IPS DF 19.7 (cell line): ENCODE results near the gene LMX1A.

ENCODE experiments used
- DNase-seq: peaks from one replicate; pipeline ENCODE4 v3.0.0-alpha.2; 2013; ENCODE audit warnings: low read depth, low spot score

LMX1A gene

DNA sequence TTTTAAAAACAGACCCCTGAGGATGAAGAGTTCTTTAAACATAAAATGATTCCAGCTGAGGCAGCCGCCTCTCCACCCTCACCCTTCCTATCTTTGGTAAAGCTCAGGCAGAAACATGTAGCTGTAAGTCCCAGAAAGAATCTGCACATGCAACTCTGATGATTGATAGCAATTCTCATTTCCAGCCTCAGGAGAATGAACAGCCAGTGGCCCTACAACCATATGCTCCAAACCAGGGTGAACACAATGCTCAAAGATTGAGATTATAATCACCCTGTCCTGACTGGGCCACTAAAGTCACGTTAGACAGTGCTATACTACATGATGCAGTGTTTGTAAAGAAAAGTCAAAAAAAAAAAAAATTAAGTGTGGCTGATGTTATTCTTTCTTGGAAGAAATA is 80.2 kb downstream of the LMX1A start:
- DNase-seq: no peak

DNA sequence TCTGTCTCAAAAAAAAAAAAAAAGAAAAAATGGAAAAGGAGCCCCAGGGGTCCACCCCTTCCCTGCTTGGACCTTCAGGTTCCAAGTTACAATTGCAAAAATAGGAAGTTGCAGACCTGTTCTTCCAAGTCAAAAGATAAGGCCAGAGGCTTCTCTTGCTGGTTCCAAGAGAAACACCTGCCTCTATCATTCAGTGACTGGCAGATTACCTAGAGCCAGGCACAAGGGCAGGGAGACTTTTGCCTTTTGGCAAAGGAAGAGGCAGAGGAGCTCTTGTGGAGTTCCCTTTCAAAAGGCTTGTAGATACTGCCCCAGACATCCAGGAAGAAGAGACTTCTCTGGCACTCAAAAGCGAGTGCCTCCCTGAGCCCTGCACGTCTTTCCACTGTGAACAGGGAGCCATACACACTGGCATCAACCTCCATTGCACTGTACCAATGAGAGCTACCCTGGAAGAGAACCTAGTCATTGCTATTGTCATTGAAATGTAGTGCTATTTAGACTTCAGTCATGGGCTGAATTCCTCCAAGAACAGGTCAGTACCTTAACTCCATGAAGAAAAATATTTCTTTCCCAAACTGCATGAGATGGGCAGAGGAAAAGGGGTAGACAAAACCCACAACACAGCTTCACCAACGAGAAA is 91.2 kb downstream of the LMX1A start:
- DNase-seq: no peak

DNA sequence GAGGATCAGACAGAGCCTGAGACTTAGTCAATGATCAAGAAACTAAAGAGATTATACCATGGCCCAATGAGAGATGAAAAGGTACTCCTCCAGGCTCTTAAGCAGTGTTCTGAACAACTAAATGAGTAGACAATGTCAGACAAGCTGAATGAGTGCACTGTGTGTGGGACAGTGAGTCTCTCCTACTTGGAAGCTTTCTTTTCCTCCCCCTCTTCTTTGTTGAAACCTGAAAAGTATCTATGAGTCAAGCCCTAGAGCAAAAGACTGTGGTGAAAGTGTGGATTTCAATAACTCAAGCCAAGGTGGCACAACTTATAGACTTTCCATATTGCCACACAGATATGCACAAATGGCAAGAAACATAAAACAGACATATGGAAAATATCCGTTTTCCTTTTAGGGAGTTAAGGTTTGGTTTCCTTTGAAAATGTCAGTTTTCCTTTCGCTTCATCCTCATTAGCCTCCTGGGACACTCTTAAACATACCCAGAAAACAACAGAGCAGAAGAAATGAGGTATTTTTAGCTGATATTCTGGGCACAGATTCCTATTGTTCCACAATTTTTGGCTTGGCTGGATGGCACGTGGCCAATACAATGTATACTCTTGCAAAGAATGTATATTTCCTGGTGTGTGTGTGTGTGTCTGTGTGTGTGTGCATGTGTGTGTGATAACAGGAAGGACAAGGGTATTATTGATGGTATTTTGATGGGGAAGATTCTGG is 96.6 kb downstream of the LMX1A start:
- no peak for DNase-seq

DNA sequence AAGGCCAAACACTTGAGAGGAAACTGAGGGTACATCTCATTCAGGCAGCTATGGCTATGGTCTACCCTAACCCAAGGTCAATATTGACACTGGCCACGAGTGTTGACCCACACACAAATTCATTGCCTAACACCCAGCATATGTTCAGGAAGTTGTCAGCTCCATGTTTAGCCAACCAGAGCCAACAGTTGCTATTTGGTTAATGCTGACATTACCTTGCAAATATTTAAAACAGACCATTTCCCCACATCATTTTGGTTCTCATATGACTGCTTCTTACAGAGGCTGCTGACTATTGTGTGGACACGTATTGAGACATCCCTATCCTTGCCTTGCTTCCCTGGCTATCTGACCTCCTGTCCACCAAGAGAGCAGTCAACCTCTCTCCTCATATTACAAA is 97.3 kb downstream of the LMX1A start:
- DNase-seq: no peak

DNA sequence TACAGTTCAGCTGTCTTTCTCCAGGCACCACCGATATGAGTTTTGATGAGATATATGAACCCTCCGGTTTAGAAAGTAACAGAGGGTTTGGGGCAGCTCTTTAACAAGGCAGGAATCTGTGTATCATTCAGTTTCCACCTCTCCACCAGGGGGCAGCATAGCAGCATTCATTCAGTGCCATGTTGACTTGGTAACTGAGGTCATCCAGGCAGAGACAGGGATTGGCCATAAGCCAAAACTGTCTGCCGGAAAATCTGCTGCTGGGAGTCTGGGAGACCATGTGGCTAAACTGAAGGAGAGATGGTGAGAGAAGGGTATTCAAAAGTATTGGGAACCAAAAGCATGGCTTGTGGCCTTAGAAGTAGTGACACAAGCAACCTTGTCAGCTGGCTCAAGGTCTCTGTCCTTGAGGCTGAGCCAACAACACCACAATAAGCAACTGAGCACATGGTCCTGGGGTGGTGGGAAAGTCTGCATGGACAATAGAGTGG is 98.5 kb downstream of the LMX1A start:
- peak; percentile 63 for DNase-seq

DNA sequence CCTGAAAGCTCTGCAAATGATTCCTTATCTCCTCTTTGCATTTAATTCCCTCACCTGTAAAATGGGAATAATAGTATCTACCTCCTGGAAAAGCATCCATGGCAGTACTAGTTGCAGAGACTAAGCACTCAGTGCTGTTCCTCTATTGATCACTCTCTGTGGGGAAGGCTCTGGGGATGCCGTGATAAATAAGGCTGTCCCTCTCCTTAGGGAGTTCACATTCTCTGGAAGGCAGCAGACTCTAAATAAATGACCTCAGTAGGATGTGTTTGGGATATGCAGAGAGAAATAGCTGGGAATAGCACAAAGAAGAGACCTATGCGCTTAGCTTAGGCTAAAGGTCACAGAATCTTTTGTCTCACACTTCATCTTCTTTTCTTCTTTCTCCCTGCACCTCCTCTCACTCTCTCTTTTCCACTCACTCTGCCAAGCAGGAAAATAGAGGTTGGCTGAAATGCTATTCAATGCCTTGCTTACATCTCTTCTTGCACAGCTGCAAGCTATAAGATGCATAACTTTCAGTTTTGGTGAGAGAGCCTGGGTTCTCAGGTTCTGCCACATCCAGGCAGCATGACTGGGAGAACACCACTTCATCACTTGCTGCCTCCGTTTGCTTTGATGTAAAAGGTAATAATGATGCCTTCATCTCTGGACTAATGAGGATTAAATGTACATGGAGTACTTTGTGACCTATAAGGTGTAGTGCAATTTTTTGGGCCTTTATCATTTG is 101.5 kb downstream of the LMX1A start:
- DNase-seq: no peak

DNA sequence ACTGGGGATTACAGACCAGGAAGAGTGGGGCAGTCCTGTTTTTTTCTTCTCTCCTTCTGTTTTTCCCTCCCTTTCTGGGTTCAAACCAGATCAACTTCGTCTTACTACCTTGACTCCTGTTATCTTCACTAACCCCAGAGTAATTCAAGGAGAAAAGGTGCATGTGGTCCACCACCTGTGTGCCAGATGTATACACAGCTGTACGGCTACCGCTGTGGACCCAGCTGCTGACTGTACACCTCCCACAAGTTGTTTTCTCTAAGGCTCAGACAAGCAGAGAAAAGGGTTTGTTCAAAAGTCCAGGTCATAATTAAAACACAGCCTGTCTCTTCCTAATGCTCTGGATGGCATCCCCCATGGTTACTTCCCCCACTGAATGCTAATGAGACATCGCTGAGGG is 102.1 kb downstream of the LMX1A start:
- no peak for DNase-seq

DNA sequence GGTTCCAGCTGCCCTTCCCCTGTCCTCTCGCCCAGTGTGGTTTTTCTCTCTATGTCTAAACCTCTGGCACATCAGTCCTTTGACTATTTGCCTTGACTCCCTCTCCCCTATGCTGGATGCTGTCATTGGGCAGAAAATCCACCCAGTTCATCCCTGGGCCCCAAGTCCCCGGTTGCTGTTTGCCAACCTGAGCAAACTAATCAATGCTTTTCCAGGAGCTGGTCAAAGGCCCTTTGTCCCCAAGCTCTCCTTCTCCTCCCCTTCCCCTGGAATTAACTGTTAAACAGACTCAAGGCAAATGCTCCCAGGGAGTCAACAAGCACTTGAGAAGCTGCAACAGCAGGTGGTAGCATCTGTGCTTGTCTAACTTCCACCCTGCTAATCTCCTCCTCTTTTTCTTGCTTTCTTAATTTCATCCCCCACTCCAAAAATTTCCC is 102.7 kb downstream of the LMX1A start:
- no peak for DNase-seq

DNA sequence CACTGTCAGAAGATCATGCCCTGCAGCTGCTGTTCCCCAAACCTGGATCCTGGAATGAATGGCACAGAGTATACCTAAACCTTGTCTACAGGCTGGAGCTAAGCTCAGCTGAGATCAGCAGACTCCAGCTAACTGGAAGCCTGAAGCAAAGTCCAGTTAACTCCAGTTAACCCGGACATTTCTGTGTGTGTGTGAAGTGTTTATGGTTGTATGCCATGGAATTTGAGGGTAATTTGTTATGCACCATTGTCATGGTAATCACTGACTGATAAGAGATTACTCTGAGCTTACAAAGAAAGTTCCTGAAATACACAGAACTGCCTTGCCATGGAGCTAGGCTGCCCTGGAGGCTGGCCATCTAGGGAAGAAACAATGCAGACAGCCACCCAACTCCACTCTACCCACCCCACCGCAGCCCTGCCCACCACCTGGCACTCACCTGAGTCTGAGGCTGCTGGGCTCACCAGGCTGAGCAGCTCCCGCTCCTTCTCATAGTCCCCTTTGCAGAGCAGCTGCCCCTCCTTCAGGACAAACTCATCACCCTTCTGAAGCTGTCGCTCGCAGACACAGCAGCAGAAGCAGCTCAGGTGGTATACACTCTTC is 107.4 kb downstream of the LMX1A start:
- no peak for DNase-seq

DNA sequence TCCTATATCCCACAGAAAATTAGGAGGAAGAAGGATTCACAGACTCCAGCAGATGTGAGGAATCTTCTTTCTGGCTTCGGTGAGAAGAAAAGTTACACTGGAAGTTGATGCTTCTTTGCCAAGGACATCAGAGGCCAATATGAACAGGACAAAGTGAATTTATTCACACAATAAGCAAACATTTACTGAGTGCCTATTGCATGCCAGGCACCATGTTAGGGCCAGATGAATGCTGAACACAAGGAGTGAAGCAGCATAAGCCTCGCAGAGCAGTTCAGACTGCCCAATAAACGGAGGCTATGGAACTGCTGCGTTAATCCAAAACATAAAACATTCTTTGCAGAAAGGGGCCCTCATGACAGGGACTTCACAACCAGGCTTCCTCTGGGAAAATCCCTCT is 114.6 kb downstream of the LMX1A start:
- no peak for DNase-seq

DNA sequence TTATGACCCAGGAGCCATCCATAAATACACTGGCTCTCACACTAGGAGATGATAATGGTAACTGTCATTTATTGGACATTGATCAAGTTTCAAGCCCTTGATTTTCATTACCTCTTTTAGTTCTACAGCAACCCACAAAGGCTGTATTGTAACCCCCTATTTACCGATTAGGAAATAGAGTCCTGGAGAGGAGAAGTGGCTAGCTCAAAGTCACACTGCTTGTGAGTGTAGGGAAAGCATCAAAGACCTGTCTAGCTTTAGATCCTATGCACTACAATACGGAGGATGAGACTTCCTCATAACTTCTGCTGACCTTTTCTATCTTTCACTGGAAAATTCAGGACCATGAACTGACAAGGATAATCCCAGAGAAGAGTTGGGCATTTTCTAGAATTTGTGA is 115.2 kb downstream of the LMX1A start:
- DNase-seq: no peak

DNA sequence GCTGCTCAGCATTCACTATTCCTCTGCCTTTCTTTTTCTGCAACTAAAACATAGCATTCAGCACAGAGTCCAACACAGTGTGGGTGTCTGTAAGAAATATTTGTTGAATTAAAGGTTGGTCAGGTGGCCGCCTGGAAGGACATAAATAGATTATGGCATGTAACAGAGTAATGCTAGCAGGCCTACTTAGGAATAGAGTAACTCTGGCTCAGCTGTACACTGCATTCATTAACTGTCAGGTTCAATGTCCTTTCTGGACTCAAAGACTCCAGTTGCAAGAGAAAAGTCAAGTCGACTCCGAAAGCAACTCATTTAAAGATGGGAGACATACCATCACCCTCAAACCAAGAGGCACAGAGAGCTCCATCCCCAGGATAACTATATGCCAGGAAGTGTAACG is 116.0 kb downstream of the LMX1A start:
- DNase-seq: no peak

DNA sequence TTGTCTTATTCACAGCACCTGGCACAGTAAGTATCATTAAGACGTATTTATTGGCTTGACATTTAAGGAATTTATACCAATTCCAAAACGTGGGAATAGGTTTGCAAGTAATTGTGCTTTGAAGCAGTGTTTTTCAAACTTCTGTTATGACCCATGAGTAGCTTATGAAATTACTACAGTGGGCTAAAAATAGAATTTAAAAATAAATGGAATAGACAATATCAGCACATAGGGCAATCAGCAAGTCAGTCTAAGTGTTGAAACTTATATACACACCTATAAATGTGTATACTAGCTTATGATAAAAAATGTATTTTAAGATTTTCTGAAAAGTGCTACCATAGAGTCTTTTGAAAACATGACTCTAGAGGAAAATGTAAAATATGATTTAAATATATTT is 116.6 kb downstream of the LMX1A start:
- DNase-seq: no peak

DNA sequence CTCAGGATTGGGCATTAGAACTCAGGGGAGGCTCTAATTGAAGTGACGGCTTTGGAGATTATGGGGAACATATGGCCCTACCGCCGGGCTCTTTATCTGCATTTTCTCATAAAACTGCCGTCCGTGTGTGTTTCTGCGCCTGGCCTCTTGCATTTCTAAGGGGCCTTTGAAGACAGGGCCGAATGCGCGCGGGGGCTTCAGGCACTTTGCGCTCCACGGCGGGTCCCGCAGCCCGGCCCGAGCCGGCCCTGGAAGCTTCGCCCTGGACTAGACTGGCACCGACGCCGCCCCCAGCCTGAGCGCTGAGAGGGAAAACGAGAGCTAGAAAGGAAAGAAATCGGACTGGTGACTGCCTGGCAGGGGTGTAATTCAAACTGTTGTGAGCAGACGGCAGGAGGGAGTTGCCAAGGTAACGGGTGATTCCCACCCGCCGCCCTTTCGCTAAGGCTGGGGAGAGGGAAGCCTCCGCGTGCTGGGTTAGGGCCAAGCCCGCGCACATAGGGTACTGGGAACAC is 120.7 kb downstream of the LMX1A start:
- DNase-seq: peak; percentile 42

DNA sequence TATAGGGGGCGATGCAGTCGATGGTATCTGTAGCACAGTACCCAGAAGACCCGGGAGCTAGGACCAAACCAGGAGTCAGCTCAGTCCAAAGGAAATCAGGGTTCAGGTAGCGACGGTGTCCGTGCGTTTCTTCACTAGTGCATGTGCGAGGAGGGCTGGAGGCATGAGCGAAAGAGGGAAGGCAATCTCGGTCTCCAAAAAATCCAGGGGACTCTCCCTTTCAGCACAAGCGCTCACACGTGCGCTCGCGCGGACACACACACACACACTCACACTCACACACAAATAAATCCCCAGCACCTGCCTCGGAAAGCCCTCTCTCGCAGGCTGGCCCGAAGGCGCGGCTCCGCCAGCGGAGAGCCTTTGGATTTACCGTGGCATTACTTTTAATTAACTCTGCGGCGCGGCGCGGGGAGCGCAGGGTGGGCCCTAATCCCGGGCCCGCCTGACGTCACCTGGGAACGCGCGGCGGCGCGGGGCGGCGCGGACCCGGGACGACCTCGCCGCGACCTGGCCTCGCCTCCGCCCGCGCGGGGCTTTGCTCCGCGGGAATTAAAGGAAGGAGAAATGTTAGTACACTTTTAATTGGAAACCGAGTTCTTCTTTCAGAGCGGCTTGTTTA is 121.2 kb downstream of the LMX1A start:
- no peak for DNase-seq

DNA sequence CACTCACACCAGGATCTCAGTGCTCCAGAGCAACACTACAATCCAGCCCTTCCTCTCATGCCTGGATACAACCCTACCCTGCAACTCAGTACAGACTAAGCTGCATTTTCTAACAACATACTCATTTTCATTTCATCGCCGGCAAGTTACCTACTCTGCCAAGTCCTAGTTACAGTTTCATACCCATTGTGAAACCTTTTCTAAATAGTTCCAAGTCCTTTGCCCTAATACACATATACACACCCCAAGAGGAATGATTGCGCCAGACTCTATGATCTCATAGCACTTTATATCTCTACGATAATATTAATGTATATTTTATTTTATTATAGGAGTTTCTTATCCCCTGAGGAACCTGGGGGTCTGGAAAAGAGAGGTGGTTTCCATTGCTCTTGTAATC is 122.4 kb downstream of the LMX1A start:
- DNase-seq: no peak

DNA sequence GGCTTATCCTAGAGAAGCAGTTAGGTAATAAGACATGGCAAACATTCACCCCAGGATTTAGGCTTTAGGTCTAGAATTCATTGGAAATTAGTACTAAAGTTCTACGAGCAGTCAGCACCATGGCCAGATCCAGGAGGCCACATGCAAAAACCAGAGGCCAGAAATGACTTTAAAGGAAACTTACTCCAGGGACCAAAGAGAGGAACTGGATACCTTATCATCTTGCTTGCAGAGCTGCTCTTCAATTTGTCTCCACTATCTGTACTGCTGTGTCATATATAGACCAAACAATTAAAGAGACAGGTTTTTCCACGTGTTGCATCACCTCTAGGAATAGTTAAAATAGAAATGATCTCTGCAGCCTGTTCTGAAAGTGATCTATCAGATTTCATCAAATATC is 127.8 kb downstream of the LMX1A start:
- no peak for DNase-seq

DNA sequence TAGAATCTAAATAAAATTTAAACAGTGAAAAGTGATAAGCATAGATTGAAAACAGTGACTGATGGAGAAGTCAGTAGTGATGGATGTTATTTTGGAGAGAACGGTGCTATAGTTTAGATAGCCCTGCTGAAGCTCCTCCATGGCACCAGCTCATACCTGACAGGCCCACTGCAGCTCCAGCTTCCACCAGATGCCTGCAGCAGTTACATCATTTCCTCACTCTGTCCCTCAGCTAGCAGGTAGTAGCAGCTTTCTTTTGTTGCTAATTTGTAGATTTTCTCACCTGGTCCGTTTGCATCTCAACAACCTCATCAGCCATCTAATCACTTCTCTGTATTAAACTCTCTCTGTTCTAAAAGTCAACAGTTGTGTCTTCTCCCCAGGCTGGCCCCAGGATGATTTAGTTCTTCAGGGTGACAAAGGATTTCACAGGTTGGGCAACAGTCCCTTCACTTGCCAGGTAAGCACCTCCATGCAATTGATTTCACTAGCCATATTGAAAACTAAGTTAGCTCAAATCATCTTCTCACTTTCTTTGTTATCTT is 128.3 kb downstream of the LMX1A start:
- DNase-seq: no peak

DNA sequence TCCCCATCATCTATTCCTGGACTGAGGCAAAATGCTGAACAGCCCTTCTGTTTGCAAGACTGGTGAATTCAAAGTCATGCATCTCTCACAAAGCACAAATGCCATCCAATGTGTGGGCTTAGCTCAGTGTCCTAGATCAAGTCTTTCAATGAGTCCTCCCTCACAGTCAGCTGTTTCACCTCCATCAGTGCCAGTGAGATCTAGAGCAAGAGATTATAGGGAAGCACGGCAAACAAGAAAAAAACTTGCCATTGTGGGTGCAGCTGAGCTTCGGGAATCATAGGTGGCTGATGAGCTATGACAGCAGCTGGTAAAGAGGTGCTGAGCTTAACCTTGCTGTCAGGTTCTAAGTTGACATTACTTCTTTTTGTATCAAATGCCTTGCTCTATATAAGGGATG is 130.2 kb downstream of the LMX1A start:
- no peak for DNase-seq

DNA sequence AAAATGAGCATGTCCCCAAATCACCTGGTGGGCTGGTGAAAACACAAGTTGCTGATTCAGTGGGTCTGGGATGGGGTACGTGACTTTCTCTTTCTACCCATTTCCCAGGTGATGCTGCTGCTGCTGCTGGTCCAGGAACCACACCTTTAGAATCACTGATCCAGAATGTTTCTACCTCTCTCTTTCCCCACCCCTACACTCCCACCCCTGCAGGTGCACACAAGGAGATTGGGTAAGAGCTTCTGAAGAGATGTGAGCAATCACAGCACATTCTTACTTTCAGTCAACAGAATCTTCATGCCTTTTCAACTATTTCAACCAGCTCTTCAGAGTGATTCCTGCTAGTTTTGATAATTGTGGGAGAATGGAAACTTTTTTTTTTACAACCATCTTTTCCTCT is 130.9 kb downstream of the LMX1A start:
- no peak for DNase-seq

DNA sequence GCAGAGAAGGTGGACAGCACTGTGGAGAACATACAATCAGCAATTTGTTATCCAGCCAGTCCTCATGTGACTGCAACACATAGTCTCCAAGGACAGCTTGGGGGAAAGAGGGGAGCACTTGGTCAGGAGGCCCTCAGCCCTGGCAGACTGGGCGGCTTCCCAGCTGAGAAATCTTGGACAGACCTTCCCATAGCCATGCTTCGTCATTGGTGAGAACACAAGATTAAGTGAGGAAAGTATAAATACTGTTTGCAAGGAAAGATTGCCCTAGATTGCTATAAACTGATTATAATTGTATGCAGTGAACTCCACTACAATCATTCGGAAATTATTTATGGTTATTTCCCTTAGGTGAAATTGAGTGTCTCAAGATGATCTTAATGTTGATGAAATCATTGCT is 131.5 kb downstream of the LMX1A start:
- no peak for DNase-seq
